HepG2 (cell line): ENCODE measurements around the gene GRK4. TPM values are rescaled to one million over a fixed set of nuclear protein-coding genes. Genes with fewer than 3 reads are reported as not detected.

Experiments
- ATAC-seq: fragments of 200-7000 bp; cut with Tn5 transposase; 3 replicates; pipeline ENCODE4 v1.9.1; 2020; ENCODE audit warnings: mild to moderate bottlenecking, moderate library complexity
- BruUV-seq: library from RNA; stranded (reverse); fragments of 400-500 nt; replicated peaks from 2 replicates; lab custom pipeline; 2021; lab: Mats Ljungman, UMichigan
- CTCF ChIA-PET: fragments of 300-600 bp; formaldehyde crosslinking; extraction: SDS; loops from one replicate; lab custom pipeline; 2021; ENCODE audit warnings: low total read pairs, inconsistent platforms, low intra/inter-chr PET ratio; lab: Yijun Ruan, JAX
- POLR2A ChIA-PET: fragments of 350-600 bp; sonication (Branson Sonifier 250); formaldehyde crosslinking; loops from one replicate; lab custom pipeline; 2020; ENCODE audit warnings: antibody characterized with exemption, inconsistent platforms; lab: Yijun Ruan, JAX
- DNase-seq: peaks from one replicate; pipeline ENCODE4 v3.0.0-alpha.2; 2015; ENCODE audit warnings: low spot score
- FAIRE-seq: peaks from 3 replicates; lab custom pipeline; 2011; peaks lifted over from hg19 to GRCh38; lab: Jason Lieb, UNC
- H2AFZ ChIP-seq: one replicate; pipeline ENCODE4 v1.6.1; 2011; ENCODE audit warnings: low read length, inconsistent platforms
- H3K27ac ChIP-seq: fragments of 300-600 bp; 3 replicates; pipeline ENCODE4 v1.8.0; 2011; ENCODE audit warnings: mixed run types, mild to moderate bottlenecking, mixed read lengths, low read length, inconsistent platforms; ENCODE audit not compliant: insufficient read depth; ENCODE audit errors: extremely low read length
- H3K27me3 ChIP-seq, 2 experiments: fragments of 200-600 bp in 1 of 2; 2 replicates in 1 of 2; 3 replicates in 1 of 2; pipeline versions ENCODE4 v1.6.0 to v1.8.0; 2011; ENCODE audit warnings: low read length in 2 of 2, mild to moderate bottlenecking in 2 of 2, moderate library complexity in 2 of 2, inconsistent platforms in 1 of 2; ENCODE audit not compliant: insufficient read depth in 2 of 2, control insufficient read depth in 1 of 2
- H3K36me3 ChIP-seq, 2 experiments: fragments of 200-600 bp in 1 of 2; replicated peaks in 1 of 2; 2 replicates in 1 of 2; 3 replicates in 1 of 2; pipeline versions ENCODE4 v1.5.1 to v1.8.0; 2011; ENCODE audit warnings: low read length in 2 of 2, inconsistent platforms in 1 of 2; ENCODE audit not compliant: insufficient read depth in 2 of 2, control insufficient read depth in 1 of 2
- H3K4me1 ChIP-seq: 2 replicates; pipeline ENCODE4 v1.5.1; 2012; ENCODE audit warnings: low read length, inconsistent platforms; ENCODE audit not compliant: insufficient read depth
- H3K4me2 ChIP-seq: 2 replicates; pipeline ENCODE4 v1.6.0; 2011; ENCODE audit warnings: low read depth, low read length, inconsistent platforms
- H3K4me3 ChIP-seq, 3 experiments: fragments of 200-600 bp in 1 of 3; sonication (generic), shearing (Covaris generic) in 1 of 3; replicated peaks in 1 of 3; 2 replicates each; pipeline ENCODE4 v1.5.1; 2011 to 2016; ENCODE audit warnings: low read length in 3 of 3, inconsistent platforms in 2 of 3, low read depth in 2 of 3, mild to moderate bottlenecking in 2 of 3, control low read depth in 1 of 3, mixed read lengths in 1 of 3; ENCODE audit not compliant: insufficient read depth in 1 of 3
- H3K79me2 ChIP-seq: one replicate; pipeline ENCODE4 v1.6.1; 2011; ENCODE audit warnings: low read length, inconsistent platforms; ENCODE audit not compliant: insufficient read depth
- H3K9ac ChIP-seq: 2 replicates; pipeline ENCODE4 v1.6.0; 2011; ENCODE audit warnings: mild to moderate bottlenecking, low read depth, low read length, inconsistent platforms; ENCODE audit not compliant: insufficient read depth
- H3K9me3 ChIP-seq: 2 replicates; pipeline ENCODE4 v1.5.1; 2012; ENCODE audit warnings: mild to moderate bottlenecking, low read length
- H4K20me1 ChIP-seq: 2 replicates; pipeline ENCODE4 v1.6.0; 2011; ENCODE audit warnings: inconsistent platforms, mild to moderate bottlenecking, low read length, moderate library complexity; ENCODE audit not compliant: insufficient read depth
- BRCA1 ChIP-seq: sonication (generic); formaldehyde crosslinking; IDR thresholded peaks from 2 replicates; pipeline ENCODE4 v1.4.0; 2020; ENCODE audit warnings: missing genetic modification reagents
- FOSL2 ChIP-seq: sonication (generic); formaldehyde crosslinking; IDR thresholded peaks from 2 replicates; pipeline ENCODE4 v1.4.0; 2020; ENCODE audit warnings: missing genetic modification reagents
- HOXA5 ChIP-seq: sonication (generic); formaldehyde crosslinking; IDR thresholded peaks from 2 replicates; pipeline ENCODE4 v1.4.0; 2020; ENCODE audit warnings: missing genetic modification reagents
- MIER3 ChIP-seq: IDR thresholded peaks from 2 replicates; pipeline ENCODE4 v1.6.1; 2016; ENCODE audit warnings: missing compliant biosample characterization, borderline replicate concordance
- RBFOX2 ChIP-seq: fragments of 200-400 bp; formaldehyde crosslinking; IDR thresholded peaks from 2 replicates; pipeline ENCODE4 v1.6.1; 2017; ENCODE audit warnings: low read depth, mild to moderate bottlenecking, low read length
- RNF2 ChIP-seq: fragments of 450-650 bp; conservative IDR thresholded peaks from 2 replicates; pipeline ENCODE4 v1.6.1; 2016; ENCODE audit warnings: low read depth
- SP5 ChIP-seq: IDR thresholded peaks from 2 replicates; pipeline ENCODE4 v1.6.1; 2016; ENCODE audit warnings: low read depth, borderline replicate concordance
- ZBTB38 ChIP-seq: sonication (generic); formaldehyde crosslinking; IDR thresholded peaks from 2 replicates; pipeline ENCODE4 v1.5.1; 2020; ENCODE audit warnings: mild to moderate bottlenecking, missing genetic modification reagents
- ZFAT ChIP-seq: sonication (generic); formaldehyde crosslinking; conservative IDR thresholded peaks from 2 replicates; pipeline ENCODE4 v1.8.1; 2023; ENCODE audit warnings: missing genetic modification reagents, inconsistent platforms
- ZNF777 ChIP-seq: sonication (generic); formaldehyde crosslinking; IDR thresholded peaks from 2 replicates; pipeline ENCODE4 v1.4.0; 2020; ENCODE audit warnings: missing genetic modification reagents
- ZNF792 ChIP-seq: IDR thresholded peaks from 2 replicates; pipeline ENCODE4 v1.6.1; 2016
- ZSCAN22 ChIP-seq: sonication (generic); formaldehyde crosslinking; IDR thresholded peaks from 2 replicates; pipeline ENCODE4 v1.4.0; 2020; ENCODE audit warnings: mild to moderate bottlenecking, missing genetic modification reagents
- WGBS: methylation state at CpG from one replicate; pipeline ENCODE4 v1.1.6; 2017; ENCODE audit warnings: low lambda C conversion rate; 5-methylcytosine and 5-hydroxymethylcytosine counted together
- in situ Hi-C: cut with HindIII; loops from 2 replicates; pipeline ENCODE4 v1.10.0; 2017; ENCODE audit warnings: low pct_unique_long_range_greater_than_20kb; ENCODE audit not compliant: extremely low pct_ligation_motif_present
- intact Hi-C: fragments of 100-400 bp; cut with micrococcal nuclease; formaldehyde crosslinking; loops from one replicate; pipeline ENCODE4 v1.10.0; 2022; ENCODE audit not compliant: unreplicated experiment
- polyA plus RNA-seq, 8 experiments: library from polyadenylated mRNA; depleted of rRNA in 3 of 8; stranded (reverse) in 7 of 8; unstranded in 1 of 8; fragments of >200 nt; fragmentation: Illumina TruSeq in 4 of 8; extraction: Trizol in 4 of 8; gene quantifications; 2 replicates each; pipeline versions ENCODE4 v1.2.1 to v1.2.3, GENCODE V29; 2011 to 2016; ENCODE audit warnings: low read depth in 4 of 8, missing spikeins in 1 of 8, mixed read lengths in 1 of 8; ENCODE audit not compliant: insufficient read depth in 1 of 8
- total RNA-seq, 5 experiments: library from RNA; depleted of rRNA; stranded (reverse); fragments of >200 nt; fragmentation: Illumina TruSeq; extraction: Trizol; gene quantifications; 2 replicates each; pipeline ENCODE4 v1.2.3, GENCODE V29; 2016; ENCODE audit warnings: low read depth in 1 of 5
- TF ChIP-seq, protein P1 (sequence below): sonication (generic); formaldehyde crosslinking; IDR thresholded peaks from 2 replicates; pipeline ENCODE4 v1.8.1; 2023; ENCODE audit warnings: mild to moderate bottlenecking, inconsistent platforms, moderate library complexity, missing genetic modification reagents, borderline replicate concordance
- TF ChIP-seq, protein P2 (sequence below): sonication (generic); formaldehyde crosslinking; conservative IDR thresholded peaks from 2 replicates; pipeline ENCODE4 v1.8.1; 2023; ENCODE audit warnings: missing genetic modification reagents
- TF ChIP-seq, protein P3 (sequence below): sonication (generic); formaldehyde crosslinking; IDR thresholded peaks from 2 replicates; pipeline ENCODE4 v1.4.0; 2020; ENCODE audit warnings: mild to moderate bottlenecking, missing genetic modification reagents
- TF ChIP-seq, protein P4 (sequence below): IDR thresholded peaks from 2 replicates; pipeline ENCODE4 v1.4.0; 2020; ENCODE audit warnings: mild to moderate bottlenecking, missing genetic modification reagents

Gene GRK4
- total and polyA plus RNA-seq, 2 of the 13 experiments (the other 11 are each of a cell fraction or from before 2014, with no cell fraction given): 1.8 to 2.0 TPM

DNA sequence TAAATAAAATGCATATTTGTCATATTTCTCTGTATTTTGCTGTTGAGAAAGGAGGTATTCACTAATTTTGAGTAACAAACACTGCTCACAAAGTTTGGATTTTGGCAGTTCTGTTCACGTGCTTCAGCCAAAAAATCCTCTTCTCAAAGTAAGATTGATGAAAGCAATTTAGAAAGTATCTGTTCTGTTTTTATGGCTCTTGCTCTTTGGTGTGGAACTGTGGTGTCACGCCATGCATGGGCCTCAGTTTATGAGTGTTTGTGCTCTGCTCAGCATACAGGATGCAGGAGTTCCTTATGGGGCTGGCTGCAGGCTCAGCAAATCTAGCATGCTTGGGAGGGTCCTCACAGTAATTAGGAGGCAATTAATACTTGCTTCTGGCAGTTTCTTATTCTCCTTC is 114.4 kb downstream of the GRK4 start:
- ChIA-PET POLR2A (no interaction called here), CTCF (no interaction called here)
- Histone ChIP-seq H3K79me2 (peaks cover 70% of the 10 kb centered on the region), H3K9ac (no peak overlapping the region), H4K20me1 (peaks cover 10% of the 10 kb centered on the region), H3K4me1 (peaks cover 41% of the 10 kb centered on the region), H3K36me3 (peaks cover 2 to 3% of the 10 kb centered on the region in 2 experiments; a peak in 2 of 5 replicates), H3K27me3 (no peaks in the 10 kb centered on the region; a peak in 1 of 5 replicates), H3K27ac (no peak overlapping the region), H3K4me2 (peak overlapping the region; percentile 7; the same call in 1 of the 2 replicates), H2AFZ (no peak overlapping the region), H3K9me3 (no peaks in the 10 kb centered on the region), H3K4me3 (no peak overlapping the region)
- ATAC-seq: no peak
- intact Hi-C loops: no loop called here
- no peak for FAIRE-seq
- BruUV-seq: no TSS peak
- no peak for DNase-seq
- TF ChIP-seq RBFOX2 (no peak), ZBTB38 (CRISPR knock-in tag) (no peak), ZSCAN22 (CRISPR knock-in tag) (no peak), FOSL2 (CRISPR knock-in tag) (no peak), MIER3 (CRISPR knock-in tag) (no peak), ZNF792 (CRISPR knock-in tag) (no peak), RNF2 (no peak), ZFAT (CRISPR knock-in tag) (no peak), HOXA5 (CRISPR knock-in tag) (no peak), BRCA1 (CRISPR knock-in tag) (no peak), ZNF777 (CRISPR knock-in tag) (no peak), SP5 (CRISPR knock-in tag) (no peak)
- TF ChIP-seq, protein P1, sequence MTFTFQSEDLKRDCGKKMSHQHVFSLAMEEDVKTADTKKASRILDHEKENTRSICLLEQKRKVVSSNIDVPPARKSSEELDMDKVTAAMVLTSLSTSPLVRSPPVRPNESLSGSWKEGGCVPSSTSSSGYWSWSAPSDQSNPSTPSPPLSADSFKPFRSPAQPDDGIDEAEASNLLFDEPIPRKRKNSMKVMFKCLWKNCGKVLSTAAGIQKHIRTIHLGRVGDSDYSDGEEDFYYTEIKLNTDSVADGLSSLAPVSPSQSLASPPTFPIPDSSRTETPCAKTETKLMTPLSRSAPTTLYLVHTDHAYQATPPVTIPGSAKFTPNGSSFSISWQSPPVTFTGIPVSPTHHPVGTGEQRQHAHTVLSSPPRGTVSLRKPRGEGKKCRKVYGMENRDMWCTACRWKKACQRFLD (CRISPR knock-in tag): no peak
- TF ChIP-seq, protein P2, sequence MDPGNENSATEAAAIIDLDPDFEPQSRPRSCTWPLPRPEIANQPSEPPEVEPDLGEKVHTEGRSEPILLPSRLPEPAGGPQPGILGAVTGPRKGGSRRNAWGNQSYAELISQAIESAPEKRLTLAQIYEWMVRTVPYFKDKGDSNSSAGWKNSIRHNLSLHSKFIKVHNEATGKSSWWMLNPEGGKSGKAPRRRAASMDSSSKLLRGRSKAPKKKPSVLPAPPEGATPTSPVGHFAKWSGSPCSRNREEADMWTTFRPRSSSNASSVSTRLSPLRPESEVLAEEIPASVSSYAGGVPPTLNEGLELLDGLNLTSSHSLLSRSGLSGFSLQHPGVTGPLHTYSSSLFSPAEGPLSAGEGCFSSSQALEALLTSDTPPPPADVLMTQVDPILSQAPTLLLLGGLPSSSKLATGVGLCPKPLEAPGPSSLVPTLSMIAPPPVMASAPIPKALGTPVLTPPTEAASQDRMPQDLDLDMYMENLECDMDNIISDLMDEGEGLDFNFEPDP (CRISPR knock-in tag): no peak
- TF ChIP-seq, protein P3, sequence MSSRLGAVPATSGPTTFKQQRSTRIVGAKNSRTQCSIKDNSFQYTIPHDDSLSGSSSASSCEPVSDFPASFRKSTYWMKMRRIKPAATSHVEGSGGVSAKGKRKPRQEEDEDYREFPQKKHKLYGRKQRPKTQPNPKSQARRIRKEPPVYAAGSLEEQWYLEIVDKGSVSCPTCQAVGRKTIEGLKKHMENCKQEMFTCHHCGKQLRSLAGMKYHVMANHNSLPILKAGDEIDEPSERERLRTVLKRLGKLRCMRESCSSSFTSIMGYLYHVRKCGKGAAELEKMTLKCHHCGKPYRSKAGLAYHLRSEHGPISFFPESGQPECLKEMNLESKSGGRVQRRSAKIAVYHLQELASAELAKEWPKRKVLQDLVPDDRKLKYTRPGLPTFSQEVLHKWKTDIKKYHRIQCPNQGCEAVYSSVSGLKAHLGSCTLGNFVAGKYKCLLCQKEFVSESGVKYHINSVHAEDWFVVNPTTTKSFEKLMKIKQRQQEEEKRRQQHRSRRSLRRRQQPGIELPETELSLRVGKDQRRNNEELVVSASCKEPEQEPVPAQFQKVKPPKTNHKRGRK: no peak
- TF ChIP-seq, protein P4, sequence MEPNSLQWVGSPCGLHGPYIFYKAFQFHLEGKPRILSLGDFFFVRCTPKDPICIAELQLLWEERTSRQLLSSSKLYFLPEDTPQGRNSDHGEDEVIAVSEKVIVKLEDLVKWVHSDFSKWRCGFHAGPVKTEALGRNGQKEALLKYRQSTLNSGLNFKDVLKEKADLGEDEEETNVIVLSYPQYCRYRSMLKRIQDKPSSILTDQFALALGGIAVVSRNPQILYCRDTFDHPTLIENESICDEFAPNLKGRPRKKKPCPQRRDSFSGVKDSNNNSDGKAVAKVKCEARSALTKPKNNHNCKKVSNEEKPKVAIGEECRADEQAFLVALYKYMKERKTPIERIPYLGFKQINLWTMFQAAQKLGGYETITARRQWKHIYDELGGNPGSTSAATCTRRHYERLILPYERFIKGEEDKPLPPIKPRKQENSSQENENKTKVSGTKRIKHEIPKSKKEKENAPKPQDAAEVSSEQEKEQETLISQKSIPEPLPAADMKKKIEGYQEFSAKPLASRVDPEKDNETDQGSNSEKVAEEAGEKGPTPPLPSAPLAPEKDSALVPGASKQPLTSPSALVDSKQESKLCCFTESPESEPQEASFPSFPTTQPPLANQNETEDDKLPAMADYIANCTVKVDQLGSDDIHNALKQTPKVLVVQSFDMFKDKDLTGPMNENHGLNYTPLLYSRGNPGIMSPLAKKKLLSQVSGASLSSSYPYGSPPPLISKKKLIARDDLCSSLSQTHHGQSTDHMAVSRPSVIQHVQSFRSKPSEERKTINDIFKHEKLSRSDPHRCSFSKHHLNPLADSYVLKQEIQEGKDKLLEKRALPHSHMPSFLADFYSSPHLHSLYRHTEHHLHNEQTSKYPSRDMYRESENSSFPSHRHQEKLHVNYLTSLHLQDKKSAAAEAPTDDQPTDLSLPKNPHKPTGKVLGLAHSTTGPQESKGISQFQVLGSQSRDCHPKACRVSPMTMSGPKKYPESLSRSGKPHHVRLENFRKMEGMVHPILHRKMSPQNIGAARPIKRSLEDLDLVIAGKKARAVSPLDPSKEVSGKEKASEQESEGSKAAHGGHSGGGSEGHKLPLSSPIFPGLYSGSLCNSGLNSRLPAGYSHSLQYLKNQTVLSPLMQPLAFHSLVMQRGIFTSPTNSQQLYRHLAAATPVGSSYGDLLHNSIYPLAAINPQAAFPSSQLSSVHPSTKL (CRISPR knock-in tag): no peak
- in situ Hi-C loops: no loop called here
- 92% methylated on average over 2 of the region's 2 CpGs for whole genome bisulfite sequencing
